GM12875 (cell line): ENCODE results near the gene INAFM2.

Experiments used
- H3K4me3 ChIP-seq: one replicate; pipeline ENCODE4 v1.5.1; 2011; ENCODE audit warnings: low read depth, low read length, control low read depth
- TF ChIP-seq, protein P1 (sequence below): IDR thresholded peaks from 2 replicates; pipeline ENCODE4 v1.5.1; 2011; ENCODE audit warnings: low read depth, mild to moderate bottlenecking, control low read depth, inconsistent platforms, low read length, moderate library complexity, borderline replicate concordance; ENCODE audit not compliant: insufficient read depth

INAFM2 gene

DNA sequence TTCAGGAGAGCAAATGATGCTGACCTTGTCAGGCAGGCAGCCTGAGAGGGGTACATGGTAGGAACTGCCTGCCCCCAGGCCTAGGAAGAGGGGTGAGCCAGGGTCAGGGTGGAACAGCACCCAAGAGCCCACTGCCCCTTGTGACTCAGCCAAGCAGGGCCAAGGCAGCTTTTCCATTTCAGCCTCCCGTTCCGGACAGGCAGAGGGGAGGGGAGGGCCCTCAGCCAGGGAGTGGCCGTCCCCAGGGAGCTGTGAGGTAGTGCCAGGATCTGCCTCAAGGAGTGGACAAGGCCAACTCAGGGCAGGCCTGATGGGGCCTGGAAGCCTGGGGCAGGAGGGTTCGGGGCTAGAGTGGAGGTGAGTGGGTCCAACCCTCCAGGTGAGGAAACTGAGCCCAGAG lies 35.5 kb upstream of the INAFM2 start:
- H3K4me3 ChIP-seq, result no peak overlapping the region
- TF ChIP-seq, protein P1, sequence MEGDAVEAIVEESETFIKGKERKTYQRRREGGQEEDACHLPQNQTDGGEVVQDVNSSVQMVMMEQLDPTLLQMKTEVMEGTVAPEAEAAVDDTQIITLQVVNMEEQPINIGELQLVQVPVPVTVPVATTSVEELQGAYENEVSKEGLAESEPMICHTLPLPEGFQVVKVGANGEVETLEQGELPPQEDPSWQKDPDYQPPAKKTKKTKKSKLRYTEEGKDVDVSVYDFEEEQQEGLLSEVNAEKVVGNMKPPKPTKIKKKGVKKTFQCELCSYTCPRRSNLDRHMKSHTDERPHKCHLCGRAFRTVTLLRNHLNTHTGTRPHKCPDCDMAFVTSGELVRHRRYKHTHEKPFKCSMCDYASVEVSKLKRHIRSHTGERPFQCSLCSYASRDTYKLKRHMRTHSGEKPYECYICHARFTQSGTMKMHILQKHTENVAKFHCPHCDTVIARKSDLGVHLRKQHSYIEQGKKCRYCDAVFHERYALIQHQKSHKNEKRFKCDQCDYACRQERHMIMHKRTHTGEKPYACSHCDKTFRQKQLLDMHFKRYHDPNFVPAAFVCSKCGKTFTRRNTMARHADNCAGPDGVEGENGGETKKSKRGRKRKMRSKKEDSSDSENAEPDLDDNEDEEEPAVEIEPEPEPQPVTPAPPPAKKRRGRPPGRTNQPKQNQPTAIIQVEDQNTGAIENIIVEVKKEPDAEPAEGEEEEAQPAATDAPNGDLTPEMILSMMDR, result no peak

DNA sequence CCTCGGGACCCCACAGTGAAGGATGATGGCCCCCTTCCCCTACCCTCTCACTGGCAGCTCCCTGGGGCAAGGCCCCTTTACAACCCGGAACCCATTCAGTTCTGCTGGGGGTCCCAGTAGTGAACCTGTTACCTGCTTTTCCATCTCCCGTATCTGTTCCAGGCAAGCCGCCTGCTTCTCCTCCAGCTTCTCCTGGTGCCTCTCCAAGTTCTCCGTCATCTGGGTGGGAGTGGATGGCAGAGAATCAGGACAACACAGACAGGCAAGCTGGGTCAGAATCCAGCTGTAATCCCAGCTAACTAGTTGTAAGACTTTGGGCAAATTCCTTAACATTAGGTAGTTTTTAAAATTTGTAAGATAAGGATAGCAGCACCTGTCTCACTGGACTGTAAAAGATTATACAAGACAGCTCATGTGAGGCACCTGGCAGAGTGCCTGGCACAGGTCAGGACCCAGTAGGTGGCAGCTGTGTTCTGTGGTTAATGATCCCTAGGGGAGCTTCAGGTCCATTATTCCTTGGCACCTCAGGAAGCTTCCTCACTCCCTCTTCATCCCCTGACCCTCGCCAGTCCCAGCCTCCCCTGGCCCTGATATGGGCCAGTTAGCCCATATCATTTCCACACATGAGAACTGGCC lies 34.2 kb upstream of the INAFM2 start:
- no peak overlapping the region for H3K4me3 ChIP-seq
- TF ChIP-seq, protein P1, result no peak

DNA sequence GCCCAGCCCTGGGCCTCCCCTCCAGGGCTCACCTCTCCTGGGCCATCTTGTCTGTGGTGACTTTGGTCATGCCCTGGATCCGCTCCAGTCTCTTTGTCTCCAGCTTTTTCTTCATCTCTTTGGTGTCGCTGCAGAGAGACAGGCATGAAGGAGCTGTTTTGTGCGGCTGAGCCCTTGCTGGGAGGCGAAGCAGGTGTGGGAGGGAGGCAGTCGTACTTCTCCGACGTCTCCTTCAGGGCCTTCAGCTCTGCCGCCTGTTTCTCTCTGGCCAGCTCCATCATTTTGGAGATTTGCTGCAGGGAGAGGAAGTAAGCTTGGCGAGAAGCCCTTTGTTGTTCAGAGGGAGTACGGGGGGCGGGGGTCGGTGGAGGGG lies 33.0 kb upstream of the INAFM2 start:
- H3K4me3 ChIP-seq, result no peak overlapping the region

DNA sequence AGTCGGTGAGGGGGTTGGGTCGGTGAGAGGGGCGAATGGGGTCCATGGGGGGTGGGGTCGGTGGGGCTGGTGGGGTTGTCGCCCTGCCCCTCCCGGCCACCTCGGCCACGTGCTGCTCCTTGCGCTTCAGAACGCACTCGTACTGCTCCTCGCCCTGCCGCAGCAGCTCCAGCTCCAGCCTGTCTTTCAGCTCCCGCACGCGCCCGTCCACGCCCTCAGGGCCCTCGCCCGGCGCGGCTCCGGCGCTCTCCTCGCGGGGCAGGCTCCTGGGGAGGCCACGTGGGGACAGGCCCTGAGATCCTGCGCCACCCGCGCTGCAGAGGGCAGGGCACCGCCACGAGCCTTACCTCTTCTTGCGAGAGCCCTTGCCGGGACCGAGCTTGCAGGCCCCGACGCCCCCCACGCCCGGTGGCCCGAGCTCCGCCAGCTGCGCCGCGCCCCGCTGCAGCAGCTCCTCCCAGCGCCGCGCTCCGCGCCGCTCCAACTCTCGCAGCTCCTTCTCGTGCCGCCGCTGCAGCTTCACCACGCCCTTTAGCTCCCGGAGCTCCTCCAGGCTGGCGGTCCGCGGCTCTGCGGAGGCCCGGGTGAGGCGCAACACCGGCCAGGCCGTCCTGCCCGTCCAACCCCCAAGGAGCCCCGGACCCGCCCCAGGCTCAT lies 32.4 kb upstream of the INAFM2 start:
- no peak overlapping the region for H3K4me3 ChIP-seq
- TF ChIP-seq, protein P1, result no peak

More for the DNA sequence above, 33.0 kb upstream of the INAFM2 start:
- TF ChIP-seq, protein P1, result no peak

DNA sequence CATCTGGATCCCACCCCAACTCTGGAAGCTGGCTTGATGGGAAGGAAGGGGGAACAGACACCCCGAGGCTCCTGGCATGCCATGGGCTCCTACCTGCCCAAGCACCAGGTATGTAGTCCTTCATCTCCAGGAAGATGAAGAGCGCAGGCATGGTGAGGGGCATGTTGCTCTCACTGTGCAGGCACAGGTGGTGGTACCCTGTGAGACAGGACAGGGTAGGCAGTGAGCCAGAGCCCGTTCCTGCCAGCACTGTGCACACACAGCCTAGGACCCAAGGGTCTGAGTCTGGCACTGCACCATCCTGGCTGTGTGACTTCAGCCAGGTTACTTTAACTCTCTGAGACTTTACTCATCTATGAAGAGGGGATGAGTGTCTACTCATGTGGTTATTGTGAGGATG lies 31.2 kb upstream of the INAFM2 start:
- H3K4me3 ChIP-seq, result no peak overlapping the region
- TF ChIP-seq, protein P1, result no peak

DNA sequence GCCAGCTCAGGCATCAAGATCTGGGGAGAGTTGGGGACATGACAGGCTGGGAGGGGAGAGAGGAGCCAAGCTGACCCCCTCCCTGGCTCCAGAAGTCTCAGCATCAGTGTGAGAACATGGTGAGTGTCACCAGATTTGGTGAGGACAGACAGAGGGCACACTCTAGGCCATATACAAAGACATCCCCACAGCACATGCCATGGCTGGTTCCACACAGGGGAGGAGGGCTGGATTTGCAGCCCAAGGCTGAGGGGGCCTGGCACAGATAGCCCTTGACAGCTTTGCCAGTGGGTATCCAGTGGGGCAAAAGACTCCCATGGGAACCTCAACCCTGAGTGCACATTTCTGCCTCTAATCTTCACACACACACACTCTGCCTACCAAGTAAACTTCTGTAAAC lies 30.5 kb upstream of the INAFM2 start:
- TF ChIP-seq, protein P1, result no peak

More for the DNA sequence above, 30.5 kb upstream of the INAFM2 start:
- H3K4me3 ChIP-seq, result no peak overlapping the region
